GM12878 (cell line): ENCODE measurements around the gene MSANTD2. TPM values are rescaled to one million over a fixed set of nuclear protein-coding genes. Genes with fewer than 3 reads are reported as not detected.

Experiments used
- BCLAF1 ChIP-seq: fragments of 450-650 bp; IDR thresholded peaks from 2 replicates; pipeline ENCODE4 v1.6.1; 2017; ENCODE audit warnings: antibody characterized with exemption, mild to moderate bottlenecking, moderate library complexity
- CBFB ChIP-seq: IDR thresholded peaks from 2 replicates; pipeline ENCODE4 v1.6.1; 2016; ENCODE audit warnings: antibody characterized with exemption, low read depth
- CREM ChIP-seq: IDR thresholded peaks from 2 replicates; pipeline ENCODE4 v1.6.1; 2014; ENCODE audit warnings: antibody characterized with exemption, low read depth
- CUX1 ChIP-seq: IDR thresholded peaks from 2 replicates; pipeline ENCODE4 v1.6.1; 2012; ENCODE audit warnings: improper control_type of control experiment, low read depth, low read length; ENCODE audit not compliant: insufficient replicate concordance
- EED ChIP-seq: sonication (generic); IDR thresholded peaks from 2 replicates; pipeline ENCODE4 v1.6.1; 2016; ENCODE audit warnings: antibody characterized with exemption, low read depth
- IKZF2 ChIP-seq, 2 experiments: fragments of 450-650 bp; IDR thresholded peaks; 2 replicates each; pipeline ENCODE4 v1.6.1; 2017; ENCODE audit warnings: mild to moderate bottlenecking in 2 of 2, moderate library complexity in 2 of 2
- IRF5 ChIP-seq: fragments of 450-650 bp; IDR thresholded peaks from 2 replicates; pipeline ENCODE4 v1.6.1; 2017; ENCODE audit warnings: borderline replicate concordance
- KAT2A ChIP-seq: conservative IDR thresholded peaks from 2 replicates; pipeline ENCODE4 v1.6.1; 2011; ENCODE audit warnings: low read depth, low read length; ENCODE audit not compliant: control insufficient read depth
- MAX ChIP-seq: IDR thresholded peaks from 2 replicates; pipeline ENCODE4 v1.6.1; 2012; ENCODE audit warnings: low read depth, low read length, improper control_type of control experiment
- MTA2 ChIP-seq: fragments of 450-650 bp; IDR thresholded peaks from 2 replicates; pipeline ENCODE4 v1.6.1; 2016; ENCODE audit warnings: low read depth, mild to moderate bottlenecking, moderate library complexity
- NFIC ChIP-seq: IDR thresholded peaks from 2 replicates; pipeline ENCODE4 v1.6.1; 2012; ENCODE audit warnings: low read depth, mild to moderate bottlenecking, inconsistent platforms, low read length, moderate library complexity
- NFYB ChIP-seq: IDR thresholded peaks from 2 replicates; pipeline ENCODE4 v1.6.1; 2011; ENCODE audit warnings: low read depth, mild to moderate bottlenecking, low read length, improper control_type of control experiment, moderate library complexity; ENCODE audit not compliant: insufficient read depth
- NKRF ChIP-seq: fragments of 450-650 bp; conservative IDR thresholded peaks from 2 replicates; pipeline ENCODE4 v1.6.1; 2017; ENCODE audit warnings: mild to moderate bottlenecking, moderate library complexity
- RUNX3 ChIP-seq: IDR thresholded peaks from 2 replicates; pipeline ENCODE4 v1.6.1; 2012; ENCODE audit warnings: low read length, inconsistent platforms
- TCF12 ChIP-seq: IDR thresholded peaks from 2 replicates; pipeline ENCODE4 v1.6.1; 2011; ENCODE audit warnings: low read depth, mild to moderate bottlenecking, low read length
- ZBTB33 ChIP-seq: fragments of 450-650 bp; IDR thresholded peaks from 2 replicates; pipeline ENCODE4 v1.6.1; 2017; ENCODE audit warnings: mild to moderate bottlenecking
- polyA plus RNA-seq, 11 experiments: library from polyadenylated mRNA; depleted of rRNA in 4 of 11; unstranded in 6 of 11; stranded (reverse) in 5 of 11; fragments of >200 nt; fragmentation: Nextera tagmentation in 4 of 11; fragmentation: Illumina TruSeq in 1 of 11; extraction: Ambion mirVana in 4 of 11; extraction: Trizol in 1 of 11; gene quantifications; 1 replicate in 1 of 11; 2 replicates in 10 of 11; pipeline versions ENCODE4 v1.2.1 to v1.2.3, GENCODE V29; 2011 to 2016; ENCODE audit warnings: inconsistent platforms in 2 of 11, missing spikeins in 2 of 11, low read depth in 1 of 11
- total RNA-seq, 4 experiments: library from RNA; depleted of rRNA in 3 of 4; stranded (reverse); fragments of >200 nt in 3 of 4; fragmentation: Illumina TruSeq in 1 of 4; extraction: Trizol in 1 of 4; gene quantifications; 2 replicates each; pipeline versions ENCODE4 v1.2.1 to v1.2.3, GENCODE V29; 2013 to 2021

The MSANTD2 gene
- total and polyA plus RNA-seq, 10 of the 15 experiments (the other 5 are each of a cell fraction or from before 2014, with no cell fraction given): 3.0 to 12.4 (median 8.0) TPM

- TF ChIP-seq CUX1: no peak
- TF ChIP-seq BCLAF1: no peak
- no peak for TF ChIP-seq NFYB
- TF ChIP-seq IKZF2 (IDR thresholded peaks at IDR 0.05): peak; percentile 83 to 86
- peak; percentile 56 for TF ChIP-seq RUNX3
- TF ChIP-seq KAT2A: no peak
- TF ChIP-seq IRF5: no peak
- peak; percentile 73 for TF ChIP-seq CREM
- TF ChIP-seq MTA2: no peak
- TF ChIP-seq NKRF: peak; percentile 64
- TF ChIP-seq TCF12: peak; percentile 8; the same call in 1 of the 2 replicates
- peak; percentile 89 for TF ChIP-seq EED
- no peak for TF ChIP-seq CBFB
- TF ChIP-seq MAX: no peak
- no peak for TF ChIP-seq ZBTB33
- no peak for TF ChIP-seq NFIC
Measured at GRCh38 chr11:124800226-124800929, at the start of gene MSANTD2 (continued).
